ENCODE data around the gene ZRANB3. TPM values are rescaled to one million over a fixed set of nuclear protein-coding genes. Genes with fewer than 3 reads are reported as not detected.
"Not testable (repeated sequence)": the region's sequence is repeated elsewhere in the genome, so short reads cannot be mapped to it uniquely, and the experiment has no call there.

The ZRANB3 gene
- polyA plus RNA-seq, 4 donors: 0.81 to 3.6 (median 3.0) TPM; not detected in 1

DNA sequence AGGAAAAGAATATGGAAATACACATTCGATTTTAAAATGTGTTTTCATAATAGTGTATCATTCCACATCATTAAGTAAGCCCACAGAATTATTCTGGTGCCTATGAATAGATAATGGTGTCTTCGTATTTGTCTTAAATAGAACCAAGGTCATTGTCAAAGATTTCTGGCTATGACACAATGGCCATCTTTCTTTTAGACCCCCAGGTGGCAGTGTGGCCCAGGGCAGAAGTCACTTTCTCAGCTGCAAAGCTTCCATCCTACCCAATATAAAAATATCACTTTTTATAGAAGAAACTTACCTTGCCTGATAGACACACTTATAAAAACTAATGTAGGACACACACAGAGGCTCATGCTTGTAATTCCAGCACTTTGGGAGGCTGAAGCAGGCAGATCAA is 57.5 kb downstream of the ZRANB3 start:
- 78 to 83% (median 81%) methylated on average over 2 of the region's 2 CpGs for WGBS, 3 donors
- no peaks in the 10 kb centered on the region for H3K27me3 ChIP-seq (ENCODE audit: control insufficient read depth in 3 of 3, insufficient read depth in 3 of 3, low read length in 3 of 3)
- no peak overlapping the region for H3K4me3 ChIP-seq (ENCODE audit: low read depth in 1 of 3, low read length in 3 of 3)
- no peak overlapping the region for H3K27ac ChIP-seq (ENCODE audit: low read depth in 1 of 3, low read length in 2 of 3)
- no peaks in the 10 kb centered on the region for H3K9me3 ChIP-seq (ENCODE audit: control insufficient read depth in 2 of 2, insufficient read depth in 1 of 2, low read depth in 1 of 2, low read length in 1 of 2)
- DNase-seq (peak; percentile 1 to 5), FAIRE-seq (no peak)
- no peaks in the 10 kb centered on the region for H3K36me3 ChIP-seq (ENCODE audit: control insufficient read depth in 3 of 3, insufficient read depth in 2 of 3, low read depth in 1 of 3, low read length in 3 of 3)
- H3K4me1 ChIP-seq (ENCODE audit: control insufficient read depth in 3 of 3, insufficient read depth in 2 of 3, low read depth in 1 of 3, low read length in 2 of 3): no peaks in the 10 kb centered on the region

DNA sequence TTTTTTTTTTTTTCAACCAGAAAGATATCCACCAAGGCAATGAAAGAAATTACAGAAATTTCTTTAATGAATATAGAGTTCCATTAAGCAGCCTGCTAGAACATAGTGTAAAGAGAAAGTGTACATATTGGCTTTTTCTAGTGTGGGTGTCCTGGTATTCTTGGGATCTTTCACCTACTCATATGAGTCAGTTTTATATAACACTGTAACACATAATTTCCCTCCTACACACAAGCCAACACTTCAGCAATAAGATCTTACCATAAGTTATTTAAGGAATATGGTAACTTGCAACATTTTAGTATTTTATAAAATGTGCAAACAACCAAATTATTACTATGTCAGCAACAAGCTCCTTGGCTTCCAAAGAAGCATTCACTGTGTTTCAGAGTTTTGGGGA is 59.9 kb downstream of the ZRANB3 start:
- H3K4me1 ChIP-seq (ENCODE audit: control insufficient read depth in 3 of 3, insufficient read depth in 2 of 3, low read depth in 1 of 3, low read length in 2 of 3): no peaks in the 10 kb centered on the region
- DNase-seq (no peak), FAIRE-seq (no peak)
- H3K9me3 ChIP-seq (ENCODE audit: control insufficient read depth in 2 of 2, insufficient read depth in 1 of 2, low read depth in 1 of 2, low read length in 1 of 2): no peaks in the 10 kb centered on the region
- H3K27ac ChIP-seq (ENCODE audit: low read depth in 1 of 3, low read length in 2 of 3): no peak overlapping the region
- H3K4me3 ChIP-seq (ENCODE audit: low read depth in 1 of 3, low read length in 3 of 3): no peak overlapping the region
- H3K27me3 ChIP-seq (ENCODE audit: control insufficient read depth in 3 of 3, insufficient read depth in 3 of 3, low read length in 3 of 3): no peaks in the 10 kb centered on the region
- H3K36me3 ChIP-seq (ENCODE audit: control insufficient read depth in 3 of 3, insufficient read depth in 2 of 3, low read depth in 1 of 3, low read length in 3 of 3): no peaks in the 10 kb centered on the region

DNA sequence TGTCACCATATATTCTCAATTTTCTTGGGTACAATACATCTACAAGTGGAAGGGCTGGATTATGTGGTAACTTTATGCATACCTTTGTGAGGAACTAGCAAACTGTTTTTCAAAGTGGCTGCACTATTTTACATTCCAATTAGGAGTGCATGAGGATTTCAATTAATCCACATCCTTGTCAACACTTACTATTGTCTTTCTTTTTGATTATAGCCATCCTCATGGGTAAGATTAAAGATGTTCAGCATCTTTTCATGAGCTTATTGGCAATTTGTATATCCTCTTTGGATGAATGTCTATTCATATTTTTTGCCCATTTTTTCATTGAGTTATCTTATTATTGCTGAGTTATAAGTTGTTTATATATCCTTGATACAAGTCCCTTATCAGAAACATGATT is 73.7 kb downstream of the ZRANB3 start:
- no peak for DNase-seq
- Histone ChIP-seq H3K4me1 (ENCODE audit: control insufficient read depth in 3 of 3, insufficient read depth in 2 of 3, low read depth in 1 of 3, low read length in 2 of 3) (no peaks in the 10 kb centered on the region), H3K9me3 (ENCODE audit: control insufficient read depth in 2 of 2, insufficient read depth in 1 of 2, low read depth in 1 of 2, low read length in 1 of 2) (peaks cover 0 to 23% of the 10 kb centered on the region in 2 donors), H3K27ac (ENCODE audit: low read depth in 1 of 3, low read length in 2 of 3) (no peak overlapping the region), H3K36me3 (ENCODE audit: control insufficient read depth in 3 of 3, insufficient read depth in 2 of 3, low read depth in 1 of 3, low read length in 3 of 3) (no peaks in the 10 kb centered on the region), H3K4me3 (ENCODE audit: low read depth in 1 of 3, low read length in 3 of 3) (no peak overlapping the region), H3K27me3 (ENCODE audit: control insufficient read depth in 3 of 3, insufficient read depth in 3 of 3, low read length in 3 of 3) (no peaks in the 10 kb centered on the region)
- FAIRE-seq: no peak

DNA sequence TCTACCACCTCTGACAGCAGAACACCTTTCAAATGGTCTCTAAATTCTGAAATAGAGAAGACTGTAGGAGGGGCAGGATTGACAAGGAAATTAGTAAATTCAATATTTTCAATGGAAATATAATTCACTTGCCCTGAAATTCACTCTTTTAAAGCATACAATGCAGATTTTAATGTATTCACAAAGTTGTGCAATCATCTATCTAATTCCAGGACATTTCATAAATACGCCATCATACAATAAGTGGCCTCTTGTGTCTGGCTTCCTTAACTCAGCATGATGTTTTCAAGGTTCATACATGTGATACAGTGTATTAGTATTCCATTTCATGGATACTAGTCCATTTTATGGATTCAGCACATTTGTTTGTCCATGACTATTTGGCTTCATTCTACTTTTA is 74.2 kb downstream of the ZRANB3 start:
- Histone ChIP-seq H3K9me3 (ENCODE audit: control insufficient read depth in 2 of 2, insufficient read depth in 1 of 2, low read depth in 1 of 2, low read length in 1 of 2) (peaks cover 0 to 27% of the 10 kb centered on the region in 2 donors), H3K4me1 (ENCODE audit: control insufficient read depth in 3 of 3, insufficient read depth in 2 of 3, low read depth in 1 of 3, low read length in 2 of 3) (no peaks in the 10 kb centered on the region), H3K27me3 (ENCODE audit: control insufficient read depth in 3 of 3, insufficient read depth in 3 of 3, low read length in 3 of 3) (no peaks in the 10 kb centered on the region), H3K36me3 (ENCODE audit: control insufficient read depth in 3 of 3, insufficient read depth in 2 of 3, low read depth in 1 of 3, low read length in 3 of 3) (no peaks in the 10 kb centered on the region), H3K27ac (ENCODE audit: low read depth in 1 of 3, low read length in 2 of 3) (no peak overlapping the region), H3K4me3 (ENCODE audit: low read depth in 1 of 3, low read length in 3 of 3) (no peak overlapping the region)
- FAIRE-seq: no peak
- no peak for DNase-seq
- WGBS, 3 donors: 93 to 98% (median 96%) methylated on average over 1 of the region's 1 CpG

DNA sequence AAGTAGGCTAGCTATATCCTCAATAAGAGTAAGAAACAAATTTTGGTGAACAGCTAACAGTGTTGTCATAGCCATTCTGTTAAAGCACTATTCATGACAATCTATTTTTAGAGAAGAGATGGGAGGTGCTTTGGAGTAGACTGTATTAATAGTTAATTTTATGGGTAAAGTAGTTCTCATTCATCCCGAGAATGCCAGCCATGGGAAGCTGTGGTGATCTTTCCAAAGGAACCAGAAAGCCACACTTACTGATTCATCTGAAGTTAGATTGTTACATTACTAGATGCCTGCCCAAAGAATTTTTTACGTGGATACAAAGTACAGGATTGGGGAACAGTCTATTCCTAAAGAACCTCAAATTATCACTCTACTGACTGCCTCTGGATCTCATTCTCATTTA is 74.6 kb downstream of the ZRANB3 start:
- Histone ChIP-seq H3K4me3 (ENCODE audit: low read depth in 1 of 3, low read length in 3 of 3) (no peak overlapping the region), H3K27me3 (ENCODE audit: control insufficient read depth in 3 of 3, insufficient read depth in 3 of 3, low read length in 3 of 3) (no peaks in the 10 kb centered on the region), H3K9me3 (ENCODE audit: control insufficient read depth in 2 of 2, insufficient read depth in 1 of 2, low read depth in 1 of 2, low read length in 1 of 2) (peaks cover 0 to 27% of the 10 kb centered on the region in 2 donors), H3K27ac (ENCODE audit: low read depth in 1 of 3, low read length in 2 of 3) (no peak overlapping the region), H3K36me3 (ENCODE audit: control insufficient read depth in 3 of 3, insufficient read depth in 2 of 3, low read depth in 1 of 3, low read length in 3 of 3) (no peaks in the 10 kb centered on the region), H3K4me1 (ENCODE audit: control insufficient read depth in 3 of 3, insufficient read depth in 2 of 3, low read depth in 1 of 3, low read length in 2 of 3) (no peaks in the 10 kb centered on the region)
- no peak for DNase-seq
- FAIRE-seq: no peak
- WGBS, 3 donors: 90 to 100% (median 94%) methylated on average over 2 of the region's 2 CpGs

DNA sequence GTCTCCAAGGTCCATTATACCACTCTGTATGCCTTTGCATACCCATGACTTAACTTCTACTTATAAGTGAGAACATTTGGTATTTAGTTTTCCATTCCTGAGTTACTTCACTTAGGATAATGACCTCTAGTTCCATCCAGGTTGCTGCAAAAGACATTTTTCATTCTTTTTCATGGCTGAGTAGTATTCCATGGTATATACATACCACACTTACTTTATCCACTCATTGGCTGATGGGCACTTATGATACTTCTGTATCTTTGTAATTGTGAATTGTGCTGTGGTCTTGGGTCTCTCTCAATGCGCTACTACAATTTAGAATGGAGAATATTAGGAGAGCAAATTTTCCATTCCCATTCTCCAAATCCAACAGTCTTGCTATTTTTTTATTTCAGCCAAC is 76.4 kb downstream of the ZRANB3 start:
- 98 to 100% (median 98%) methylated on average over 1 of the region's 1 CpG for WGBS, 3 donors
- Histone ChIP-seq H3K9me3 (ENCODE audit: control insufficient read depth in 2 of 2, insufficient read depth in 1 of 2, low read depth in 1 of 2, low read length in 1 of 2) (peaks cover 0 to 27% of the 10 kb centered on the region in 2 donors), H3K27ac (ENCODE audit: low read depth in 1 of 3, low read length in 2 of 3) (no peak overlapping the region), H3K27me3 (ENCODE audit: control insufficient read depth in 3 of 3, insufficient read depth in 3 of 3, low read length in 3 of 3) (no peaks in the 10 kb centered on the region), H3K36me3 (ENCODE audit: control insufficient read depth in 3 of 3, insufficient read depth in 2 of 3, low read depth in 1 of 3, low read length in 3 of 3) (no peaks in the 10 kb centered on the region), H3K4me1 (ENCODE audit: control insufficient read depth in 3 of 3, insufficient read depth in 2 of 3, low read depth in 1 of 3, low read length in 2 of 3) (no peaks in the 10 kb centered on the region), H3K4me3 (ENCODE audit: low read depth in 1 of 3, low read length in 3 of 3) (no peak overlapping the region)
- DNase-seq (no peak), FAIRE-seq (no peak)

DNA sequence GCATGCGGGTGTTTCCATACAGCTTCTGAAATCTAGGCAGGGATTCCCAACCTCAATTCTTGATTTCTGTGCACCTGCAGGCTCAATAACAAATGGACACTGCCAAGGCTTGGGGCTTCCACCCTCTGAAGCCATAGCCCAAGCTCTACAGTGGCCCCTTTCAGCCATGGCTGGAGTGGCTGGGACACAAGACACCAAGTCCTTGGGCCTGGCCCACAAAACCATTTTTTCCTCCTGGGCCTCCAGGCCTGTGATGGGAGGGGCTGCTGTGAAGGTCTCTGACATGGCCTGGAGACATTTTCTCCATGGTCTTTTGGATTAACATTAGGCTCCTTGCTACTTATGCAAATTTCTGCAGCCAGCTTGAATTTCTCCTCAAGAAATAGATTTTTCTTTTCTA is 78.0 kb downstream of the ZRANB3 start:
- WGBS, 3 donors: 99 to 100% (median 100%) methylated on average over 1 of the region's 1 CpG
- H3K4me1 ChIP-seq (ENCODE audit: control insufficient read depth in 3 of 3, insufficient read depth in 2 of 3, low read depth in 1 of 3, low read length in 2 of 3); FAIRE-seq; H3K36me3 ChIP-seq (ENCODE audit: control insufficient read depth in 3 of 3, insufficient read depth in 2 of 3, low read depth in 1 of 3, low read length in 3 of 3); H3K27ac ChIP-seq (ENCODE audit: low read depth in 1 of 3, low read length in 2 of 3); DNase-seq; H3K27me3 ChIP-seq (ENCODE audit: control insufficient read depth in 3 of 3, insufficient read depth in 3 of 3, low read length in 3 of 3); H3K4me3 ChIP-seq (ENCODE audit: low read depth in 1 of 3, low read length in 3 of 3): not testable (repeated sequence)
- H3K9me3 ChIP-seq (ENCODE audit: control insufficient read depth in 2 of 2, insufficient read depth in 1 of 2, low read depth in 1 of 2, low read length in 1 of 2): peaks cover 0 to 27% of the 10 kb centered on the region in 2 donors

DNA sequence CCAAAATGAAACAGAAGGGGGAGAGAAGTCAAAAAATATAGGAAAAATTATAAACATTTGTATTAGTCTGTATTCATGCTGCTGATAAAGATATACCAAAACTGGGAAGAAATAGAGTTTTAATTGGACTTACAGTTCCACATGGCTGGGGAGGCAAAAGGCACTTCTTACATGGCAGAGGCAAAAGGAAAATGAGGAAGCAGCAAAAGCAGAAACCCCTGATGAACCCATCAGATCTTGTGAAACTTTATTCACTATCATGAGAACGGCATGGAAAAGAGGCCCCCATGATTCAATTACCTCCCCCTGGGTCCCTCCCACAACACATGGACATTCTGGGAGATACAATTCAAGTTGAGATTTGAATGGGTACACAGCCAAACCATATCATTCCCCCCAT is 79.1 kb downstream of the ZRANB3 start:
- DNase-seq: no peak
- H3K4me1 ChIP-seq (ENCODE audit: control insufficient read depth in 3 of 3, insufficient read depth in 2 of 3, low read depth in 1 of 3, low read length in 2 of 3): no peaks in the 10 kb centered on the region
- H3K27ac ChIP-seq (ENCODE audit: low read depth in 1 of 3, low read length in 2 of 3): no peak overlapping the region
- H3K9me3 ChIP-seq (ENCODE audit: control insufficient read depth in 2 of 2, insufficient read depth in 1 of 2, low read depth in 1 of 2, low read length in 1 of 2): peaks cover 0 to 27% of the 10 kb centered on the region in 2 donors
- FAIRE-seq: no peak
- no peaks in the 10 kb centered on the region for H3K36me3 ChIP-seq (ENCODE audit: control insufficient read depth in 3 of 3, insufficient read depth in 2 of 3, low read depth in 1 of 3, low read length in 3 of 3)
- H3K4me3 ChIP-seq (ENCODE audit: low read depth in 1 of 3, low read length in 3 of 3): no peak overlapping the region
- 85 to 100% (median 93%) methylated on average over 1 of the region's 1 CpG for WGBS, 3 donors
- H3K27me3 ChIP-seq (ENCODE audit: control insufficient read depth in 3 of 3, insufficient read depth in 3 of 3, low read length in 3 of 3): no peaks in the 10 kb centered on the region

DNA sequence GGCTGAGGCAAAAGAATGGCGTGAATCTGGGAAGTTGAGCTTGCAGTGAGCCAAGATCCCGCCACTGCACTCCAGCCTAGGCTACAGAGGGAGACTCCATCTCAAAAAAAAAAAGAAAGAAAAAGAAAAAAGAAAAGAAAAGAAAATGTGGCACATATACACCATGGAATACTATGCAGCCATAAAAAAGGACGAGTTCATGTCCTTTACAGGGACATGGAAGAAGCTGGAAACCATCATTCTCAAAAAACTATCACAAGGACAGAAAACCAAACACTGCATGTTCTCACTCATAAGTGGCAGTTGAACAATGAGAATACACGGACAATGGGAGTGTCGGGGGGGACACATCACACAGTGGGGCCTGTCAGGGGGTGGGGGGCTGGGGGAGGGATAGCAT is 88.0 kb downstream of the ZRANB3 start:
- not testable (repeated sequence) for FAIRE-seq; H3K36me3 ChIP-seq (ENCODE audit: control insufficient read depth in 3 of 3, insufficient read depth in 2 of 3, low read depth in 1 of 3, low read length in 3 of 3); H3K9me3 ChIP-seq (ENCODE audit: control insufficient read depth in 2 of 2, insufficient read depth in 1 of 2, low read depth in 1 of 2, low read length in 1 of 2); H3K27ac ChIP-seq (ENCODE audit: low read depth in 1 of 3, low read length in 2 of 3); H3K4me3 ChIP-seq (ENCODE audit: low read depth in 1 of 3, low read length in 3 of 3); H3K27me3 ChIP-seq (ENCODE audit: control insufficient read depth in 3 of 3, insufficient read depth in 3 of 3, low read length in 3 of 3); DNase-seq; H3K4me1 ChIP-seq (ENCODE audit: control insufficient read depth in 3 of 3, insufficient read depth in 2 of 3, low read depth in 1 of 3, low read length in 2 of 3)
- WGBS, 3 donors: 89 to 94% (median 92%) methylated on average over 5 of the region's 5 CpGs
